ENCODE results near the gene FHIT.

The FHIT gene

DNA sequence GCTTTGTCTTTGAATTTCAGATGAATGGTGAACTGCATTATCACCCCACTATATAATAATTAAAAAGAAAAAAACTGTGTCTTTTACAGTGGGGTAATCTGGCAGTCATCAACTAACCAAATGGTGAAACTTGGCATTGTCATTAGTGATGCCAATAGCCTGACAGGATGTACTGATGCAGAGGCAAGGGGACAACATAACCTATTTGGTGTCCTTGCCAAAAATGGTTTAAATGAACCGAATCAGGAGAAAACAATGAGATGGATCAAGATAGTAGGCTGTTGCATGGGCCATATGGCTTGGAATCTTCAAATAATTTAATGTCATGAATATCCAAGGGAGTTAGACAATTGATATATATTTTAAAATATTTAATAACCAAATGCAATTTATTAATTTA is 738.7 kb downstream of the FHIT start:
- Histone ChIP-seq H3K18ac (ENCODE audit: low read length) (no peak overlapping the region), H3K27ac (ENCODE audit: low read depth, low read length) (no peak overlapping the region), H3K4me1 (ENCODE audit: control insufficient read depth, low read depth, low read length) (no peaks in the 10 kb centered on the region), H3K56ac (ENCODE audit: low read length) (no peak overlapping the region), H3K9ac (ENCODE audit: low read length) (no peak overlapping the region), H4K8ac (ENCODE audit: low read depth, low read length) (no peak overlapping the region), H2AK5ac (ENCODE audit: low read length) (no peak overlapping the region), H3K79me1 (ENCODE audit: low read length) (no peaks in the 10 kb centered on the region), H2BK120ac (ENCODE audit: low read depth, low read length) (no peak overlapping the region), H3K23ac (ENCODE audit: low read length) (no peak overlapping the region), H3K36me3 (ENCODE audit: control insufficient read depth, insufficient read depth, low read length) (no peaks in the 10 kb centered on the region), H3K4ac (ENCODE audit: low read depth, low read length) (no peak overlapping the region), H3K4me3 (ENCODE audit: low read length) (no peak overlapping the region), H3K4me2 (ENCODE audit: low read length) (no peak overlapping the region), H3K27me3 (ENCODE audit: insufficient read depth, low read length, poor library complexity) (no peaks in the 10 kb centered on the region), H2BK5ac (ENCODE audit: low read length) (no peak overlapping the region), H4K5ac (ENCODE audit: low read length) (no peak overlapping the region), H3K79me2 (ENCODE audit: control insufficient read depth, insufficient read depth, low read length) (no peaks in the 10 kb centered on the region), H2BK15ac (replicated peaks; ENCODE audit: low read depth) (no peak overlapping the region)
- no CpG with 5 or more reads among the region's 1 CpG for WGBS (ENCODE audit: extremely low coverage, insufficient coverage, low lambda C conversion rate)
- DNase-seq: no peak

DNA sequence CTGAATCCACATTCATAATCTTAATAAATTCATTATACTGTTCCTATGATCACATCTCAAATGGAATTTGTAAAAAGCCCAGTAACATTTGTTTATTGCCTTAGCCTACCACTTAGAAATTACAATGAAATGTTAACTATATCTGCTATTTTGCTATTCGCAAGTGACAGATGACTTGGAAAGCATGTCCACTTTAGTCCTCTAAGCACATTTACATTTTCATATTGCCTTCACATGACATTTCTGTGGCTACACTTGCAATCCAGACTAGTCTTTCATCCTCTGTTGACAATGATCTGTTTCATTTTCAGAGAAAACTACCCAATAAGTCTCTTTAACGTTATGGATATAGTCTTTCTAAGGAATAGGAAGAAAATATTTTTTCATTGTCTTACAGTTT is 741.8 kb downstream of the FHIT start:
- Histone ChIP-seq H3K4me1 (ENCODE audit: control insufficient read depth, low read depth, low read length) (no peaks in the 10 kb centered on the region), H3K79me1 (ENCODE audit: low read length) (no peaks in the 10 kb centered on the region), H2BK5ac (ENCODE audit: low read length) (no peak overlapping the region), H4K5ac (ENCODE audit: low read length) (no peak overlapping the region), H2AK5ac (ENCODE audit: low read length) (no peak overlapping the region), H3K4ac (ENCODE audit: low read depth, low read length) (no peak overlapping the region), H3K18ac (ENCODE audit: low read length) (no peak overlapping the region), H4K8ac (ENCODE audit: low read depth, low read length) (no peak overlapping the region), H3K4me2 (ENCODE audit: low read length) (no peak overlapping the region), H3K27ac (ENCODE audit: low read depth, low read length) (no peak overlapping the region), H3K4me3 (ENCODE audit: low read length) (no peak overlapping the region), H3K56ac (ENCODE audit: low read length) (no peak overlapping the region), H2BK120ac (ENCODE audit: low read depth, low read length) (no peak overlapping the region), H3K79me2 (ENCODE audit: control insufficient read depth, insufficient read depth, low read length) (no peaks in the 10 kb centered on the region), H3K36me3 (ENCODE audit: control insufficient read depth, insufficient read depth, low read length) (no peaks in the 10 kb centered on the region), H3K9ac (ENCODE audit: low read length) (no peak overlapping the region), H3K27me3 (ENCODE audit: insufficient read depth, low read length, poor library complexity) (no peaks in the 10 kb centered on the region), H3K23ac (ENCODE audit: low read length) (no peak overlapping the region), H2BK15ac (replicated peaks; ENCODE audit: low read depth) (no peak overlapping the region)
- WGBS (ENCODE audit: extremely low coverage, insufficient coverage, low lambda C conversion rate): no CpG with 5 or more reads among the region's 2 CpGs
- no peak for DNase-seq

DNA sequence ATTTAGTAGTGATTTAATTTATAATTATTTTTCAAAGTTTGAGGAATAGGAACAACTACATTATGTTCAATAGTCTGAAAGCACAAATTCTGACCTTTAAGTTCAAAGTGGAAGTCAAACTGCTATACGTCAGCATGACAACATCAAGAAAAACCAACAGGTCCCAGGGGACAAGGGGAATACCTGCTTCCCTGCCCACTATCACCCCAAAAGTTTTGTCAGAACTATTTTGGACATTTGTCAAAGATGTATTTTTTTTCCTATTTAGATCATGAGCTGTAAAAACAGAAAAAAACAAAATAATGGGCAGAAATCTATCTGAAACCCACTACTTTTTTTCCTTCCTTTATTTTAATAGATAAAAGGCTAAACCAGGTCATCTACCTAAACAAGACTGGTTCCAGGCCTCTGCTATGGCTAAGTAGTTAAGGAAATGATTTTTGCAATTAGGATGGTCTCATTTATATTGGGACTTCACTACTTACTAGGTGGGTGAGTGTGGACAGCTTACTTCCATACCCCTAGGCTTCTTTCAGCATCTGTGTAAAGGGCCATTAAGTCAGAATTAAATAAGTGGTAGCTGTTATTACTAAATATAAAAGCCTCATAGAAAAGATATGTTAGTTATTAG is 746.3 kb downstream of the FHIT start:
- Histone ChIP-seq H3K79me1 (ENCODE audit: low read length) (no peaks in the 10 kb centered on the region), H3K79me2 (ENCODE audit: control insufficient read depth, insufficient read depth, low read length) (no peaks in the 10 kb centered on the region), H3K9ac (ENCODE audit: low read length) (no peak overlapping the region), H2BK15ac (replicated peaks; ENCODE audit: low read depth) (no peak overlapping the region), H2BK120ac (ENCODE audit: low read depth, low read length) (no peak overlapping the region), H3K27ac (ENCODE audit: low read depth, low read length) (no peak overlapping the region), H3K56ac (ENCODE audit: low read length) (no peak overlapping the region), H3K4ac (ENCODE audit: low read depth, low read length) (no peak overlapping the region), H3K18ac (ENCODE audit: low read length) (no peak overlapping the region), H3K36me3 (ENCODE audit: control insufficient read depth, insufficient read depth, low read length) (no peaks in the 10 kb centered on the region), H3K23ac (ENCODE audit: low read length) (no peak overlapping the region), H4K8ac (ENCODE audit: low read depth, low read length) (no peak overlapping the region), H3K4me2 (ENCODE audit: low read length) (no peak overlapping the region), H3K4me3 (ENCODE audit: low read length) (no peak overlapping the region), H3K4me1 (ENCODE audit: control insufficient read depth, low read depth, low read length) (no peaks in the 10 kb centered on the region), H4K5ac (ENCODE audit: low read length) (no peak overlapping the region), H2AK5ac (ENCODE audit: low read length) (no peak overlapping the region), H3K27me3 (ENCODE audit: insufficient read depth, low read length, poor library complexity) (no peaks in the 10 kb centered on the region), H2BK5ac (ENCODE audit: low read length) (no peak overlapping the region)
- no peak for DNase-seq
- no CpG with 5 or more reads among the region's 1 CpG for WGBS (ENCODE audit: extremely low coverage, insufficient coverage, low lambda C conversion rate)

DNA sequence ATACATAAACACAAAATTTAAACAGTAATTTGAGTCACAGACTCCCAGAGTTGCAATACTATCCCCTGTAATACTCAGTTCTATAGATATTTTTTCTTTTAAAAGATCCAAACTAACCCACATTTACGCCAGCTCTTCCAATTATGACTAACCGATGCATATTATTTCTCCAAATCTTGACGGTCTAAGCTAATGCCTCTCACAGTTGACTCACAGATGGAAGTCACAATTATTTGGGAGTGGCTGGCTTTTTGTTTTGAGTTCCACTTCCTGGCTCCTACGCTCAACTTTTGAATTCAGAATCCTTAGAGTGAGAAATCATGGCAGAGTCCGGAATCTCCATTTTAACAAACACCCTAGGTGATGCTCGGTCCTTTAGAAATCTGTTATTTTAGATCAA is 749.9 kb downstream of the FHIT start:
- no peaks in the 10 kb centered on the region for H3K27me3 ChIP-seq (ENCODE audit: insufficient read depth, low read length, poor library complexity)
- no peak overlapping the region for H3K27ac ChIP-seq (ENCODE audit: low read depth, low read length)
- H2BK120ac ChIP-seq (ENCODE audit: low read depth, low read length): no peak overlapping the region
- no peak overlapping the region for H2AK5ac ChIP-seq (ENCODE audit: low read length)
- DNase-seq: no peak
- H2BK15ac ChIP-seq (replicated peaks; ENCODE audit: low read depth): no peak overlapping the region
- H3K4me2 ChIP-seq (ENCODE audit: low read length): no peak overlapping the region
- H3K79me1 ChIP-seq (ENCODE audit: low read length): no peaks in the 10 kb centered on the region
- no peak overlapping the region for H4K8ac ChIP-seq (ENCODE audit: low read depth, low read length)
- H3K9ac ChIP-seq (ENCODE audit: low read length): no peak overlapping the region
- no peak overlapping the region for H4K5ac ChIP-seq (ENCODE audit: low read length)
- no peaks in the 10 kb centered on the region for H3K36me3 ChIP-seq (ENCODE audit: control insufficient read depth, insufficient read depth, low read length)
- H3K18ac ChIP-seq (ENCODE audit: low read length): no peak overlapping the region
- H3K4me1 ChIP-seq (ENCODE audit: control insufficient read depth, low read depth, low read length): no peaks in the 10 kb centered on the region
- H3K56ac ChIP-seq (ENCODE audit: low read length): no peak overlapping the region
- no peak overlapping the region for H2BK5ac ChIP-seq (ENCODE audit: low read length)
- no peak overlapping the region for H3K4me3 ChIP-seq (ENCODE audit: low read length)
- H3K79me2 ChIP-seq (ENCODE audit: control insufficient read depth, insufficient read depth, low read length): no peaks in the 10 kb centered on the region
- H3K23ac ChIP-seq (ENCODE audit: low read length): no peak overlapping the region
- H3K4ac ChIP-seq (ENCODE audit: low read depth, low read length): no peak overlapping the region
- no CpG with 5 or more reads among the region's 6 CpGs for WGBS (ENCODE audit: extremely low coverage, insufficient coverage, low lambda C conversion rate)

DNA sequence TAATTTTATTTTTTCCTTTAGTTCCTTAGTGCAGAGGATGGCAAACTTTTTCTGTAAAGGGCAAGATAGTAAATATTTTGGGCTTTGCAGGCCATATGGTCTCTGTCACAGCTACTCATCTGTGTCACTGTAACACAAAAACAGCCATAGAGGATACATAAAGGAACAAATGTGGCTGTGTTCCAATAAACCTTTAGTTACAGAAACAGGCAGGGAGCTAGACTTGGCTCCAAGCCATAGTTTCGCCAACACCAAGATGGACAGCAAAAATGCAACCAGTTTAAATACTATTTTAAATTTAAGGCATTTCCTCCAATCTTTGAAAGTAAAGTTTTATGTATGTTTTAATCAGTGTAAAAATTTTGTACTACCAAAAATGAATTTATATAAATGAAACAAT is 753.4 kb downstream of the FHIT start:
- H2AK5ac ChIP-seq (ENCODE audit: low read length): no peak overlapping the region
- H3K4me3 ChIP-seq (ENCODE audit: low read length): no peak overlapping the region
- H3K4me1 ChIP-seq (ENCODE audit: control insufficient read depth, low read depth, low read length): no peaks in the 10 kb centered on the region
- no peak overlapping the region for H2BK120ac ChIP-seq (ENCODE audit: low read depth, low read length)
- H2BK5ac ChIP-seq (ENCODE audit: low read length): no peak overlapping the region
- no peak overlapping the region for H3K56ac ChIP-seq (ENCODE audit: low read length)
- H3K18ac ChIP-seq (ENCODE audit: low read length): no peak overlapping the region
- WGBS (ENCODE audit: extremely low coverage, insufficient coverage, low lambda C conversion rate): no CpG with 5 or more reads among the region's 1 CpG
- no peaks in the 10 kb centered on the region for H3K27me3 ChIP-seq (ENCODE audit: insufficient read depth, low read length, poor library complexity)
- no peak overlapping the region for H3K23ac ChIP-seq (ENCODE audit: low read length)
- no peaks in the 10 kb centered on the region for H3K79me1 ChIP-seq (ENCODE audit: low read length)
- no peak overlapping the region for H3K4ac ChIP-seq (ENCODE audit: low read depth, low read length)
- no peaks in the 10 kb centered on the region for H3K79me2 ChIP-seq (ENCODE audit: control insufficient read depth, insufficient read depth, low read length)
- H3K36me3 ChIP-seq (ENCODE audit: control insufficient read depth, insufficient read depth, low read length): no peaks in the 10 kb centered on the region
- no peak overlapping the region for H3K27ac ChIP-seq (ENCODE audit: low read depth, low read length)
- no peak overlapping the region for H3K9ac ChIP-seq (ENCODE audit: low read length)
- no peak for DNase-seq
- no peak overlapping the region for H4K5ac ChIP-seq (ENCODE audit: low read length)
- no peak overlapping the region for H4K8ac ChIP-seq (ENCODE audit: low read depth, low read length)
- no peak overlapping the region for H2BK15ac ChIP-seq (replicated peaks; ENCODE audit: low read depth)
- H3K4me2 ChIP-seq (ENCODE audit: low read length): no peak overlapping the region

DNA sequence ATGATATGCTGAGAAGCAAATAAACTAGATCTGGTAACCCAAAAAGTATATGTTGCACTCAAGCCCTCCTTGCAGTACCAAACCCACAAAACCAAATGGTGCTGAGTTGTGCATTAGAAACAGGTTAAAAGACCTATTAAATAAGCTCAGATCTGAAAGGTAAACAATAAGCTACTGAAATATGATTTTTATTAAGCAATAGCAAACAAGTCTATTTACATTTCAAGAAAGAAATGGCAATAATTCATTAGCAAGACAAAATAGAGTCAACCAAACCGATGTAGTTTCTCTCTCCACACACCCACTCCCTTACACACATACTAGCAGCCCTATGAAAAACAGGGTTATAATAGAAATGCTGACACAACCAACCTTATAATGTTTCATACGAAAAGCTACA is 760.3 kb downstream of the FHIT start:
- WGBS (ENCODE audit: extremely low coverage, insufficient coverage, low lambda C conversion rate): no CpG with 5 or more reads among the region's 2 CpGs
- H2AK5ac ChIP-seq (ENCODE audit: low read length): no peak overlapping the region
- no peak overlapping the region for H3K56ac ChIP-seq (ENCODE audit: low read length)
- no peak overlapping the region for H3K27ac ChIP-seq (ENCODE audit: low read depth, low read length)
- H3K4ac ChIP-seq (ENCODE audit: low read depth, low read length): no peak overlapping the region
- no peak overlapping the region for H2BK5ac ChIP-seq (ENCODE audit: low read length)
- no peak overlapping the region for H3K18ac ChIP-seq (ENCODE audit: low read length)
- no peaks in the 10 kb centered on the region for H3K79me1 ChIP-seq (ENCODE audit: low read length)
- H3K4me2 ChIP-seq (ENCODE audit: low read length): no peak overlapping the region
- H3K4me1 ChIP-seq (ENCODE audit: control insufficient read depth, low read depth, low read length): no peaks in the 10 kb centered on the region
- H3K23ac ChIP-seq (ENCODE audit: low read length): no peak overlapping the region
- no peak overlapping the region for H4K8ac ChIP-seq (ENCODE audit: low read depth, low read length)
- no peaks in the 10 kb centered on the region for H3K36me3 ChIP-seq (ENCODE audit: control insufficient read depth, insufficient read depth, low read length)
- H4K5ac ChIP-seq (ENCODE audit: low read length): no peak overlapping the region
- H2BK15ac ChIP-seq (replicated peaks; ENCODE audit: low read depth): no peak overlapping the region
- DNase-seq: no peak
- no peaks in the 10 kb centered on the region for H3K79me2 ChIP-seq (ENCODE audit: control insufficient read depth, insufficient read depth, low read length)
- H3K4me3 ChIP-seq (ENCODE audit: low read length): no peak overlapping the region
- no peak overlapping the region for H2BK120ac ChIP-seq (ENCODE audit: low read depth, low read length)
- H3K27me3 ChIP-seq (ENCODE audit: insufficient read depth, low read length, poor library complexity): no peaks in the 10 kb centered on the region
- H3K9ac ChIP-seq (ENCODE audit: low read length): no peak overlapping the region
